Kasumi-1 (cell line): ENCODE results near the gene DHRS4L2.
"Not testable (repeated sequence)": the region's sequence is repeated elsewhere in the genome, so short reads cannot be mapped to it uniquely, and the experiment has no call there.

Experiments used
- DNase-seq, 2 experiments: peaks; one replicate each; lab custom pipeline; 2025; lab: John Stamatoyannopoulos, UW

The DHRS4L2 gene

GRCh38 chr14:24018978-24019377 is 30.2 kb downstream of the DHRS4L2 start:
- DNase-seq: not testable (repeated sequence)

GRCh38 chr14:24019944-24020343 is 31.2 kb downstream of the DHRS4L2 start:
- DNase-seq: not testable (repeated sequence)

GRCh38 chr14:24020520-24020919 is 31.8 kb downstream of the DHRS4L2 start:
- DNase-seq: not testable (repeated sequence)

DNA sequence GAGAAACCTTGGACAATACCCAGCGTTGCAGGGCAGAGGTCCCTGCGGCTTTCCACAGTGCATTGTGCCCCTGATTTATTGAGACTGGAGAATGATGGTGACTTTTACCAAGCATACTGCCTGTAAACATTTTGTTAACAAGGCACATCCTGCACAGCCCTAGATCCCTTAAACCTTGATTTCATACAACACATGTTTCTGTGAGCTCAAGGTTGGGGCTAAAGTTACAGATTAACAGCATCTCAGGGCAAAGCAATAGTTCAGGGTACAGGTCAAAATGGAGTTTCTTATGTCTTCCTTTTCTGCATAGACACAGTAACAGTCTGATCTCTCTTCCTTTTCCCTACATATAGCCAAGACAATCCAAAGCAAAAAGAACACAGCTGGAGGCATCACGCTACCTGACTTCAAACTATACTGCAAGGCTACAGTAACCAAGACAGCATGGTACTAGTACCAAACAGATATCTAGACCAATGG is 36.2 kb downstream of the DHRS4L2 start:
- DNase-seq: not testable (repeated sequence)

DNA sequence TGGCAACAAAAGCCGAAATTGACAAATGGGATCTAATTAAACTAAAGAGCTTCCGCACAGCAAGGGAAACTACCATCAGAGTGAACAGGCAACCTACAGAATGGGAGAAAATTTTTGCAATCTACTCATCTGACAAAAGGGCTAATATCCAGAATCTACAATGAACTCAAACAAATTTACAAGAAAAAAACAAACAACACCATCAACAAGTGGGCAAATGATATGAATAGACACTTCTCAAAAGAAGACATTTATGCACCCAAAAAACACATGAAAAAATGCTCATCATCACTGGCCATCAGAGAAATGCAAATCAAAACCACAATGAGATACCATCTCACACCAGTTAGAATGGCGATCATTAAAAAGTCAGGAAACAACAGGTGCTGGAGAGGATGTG is 41.0 kb downstream of the DHRS4L2 start:
- not testable (repeated sequence) for DNase-seq

DNA sequence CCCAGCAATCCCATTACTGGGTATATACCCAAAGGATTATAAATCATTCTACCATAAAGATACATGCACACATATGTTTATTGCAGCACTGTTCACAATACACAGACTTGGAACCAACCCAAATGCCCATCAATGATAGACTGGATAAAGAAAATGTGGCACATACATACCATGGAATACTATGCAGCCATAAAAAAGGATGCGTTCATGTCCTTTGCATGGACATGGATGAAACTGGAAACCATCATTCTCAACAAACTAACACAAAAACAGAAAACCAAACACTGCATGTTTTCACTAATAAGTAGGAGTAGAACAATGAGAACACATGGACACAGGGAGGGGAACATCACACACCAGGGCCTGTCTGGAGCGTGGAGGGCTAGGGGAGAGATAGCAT is 42.6 kb downstream of the DHRS4L2 start:
- DNase-seq: not testable (repeated sequence)

DNA sequence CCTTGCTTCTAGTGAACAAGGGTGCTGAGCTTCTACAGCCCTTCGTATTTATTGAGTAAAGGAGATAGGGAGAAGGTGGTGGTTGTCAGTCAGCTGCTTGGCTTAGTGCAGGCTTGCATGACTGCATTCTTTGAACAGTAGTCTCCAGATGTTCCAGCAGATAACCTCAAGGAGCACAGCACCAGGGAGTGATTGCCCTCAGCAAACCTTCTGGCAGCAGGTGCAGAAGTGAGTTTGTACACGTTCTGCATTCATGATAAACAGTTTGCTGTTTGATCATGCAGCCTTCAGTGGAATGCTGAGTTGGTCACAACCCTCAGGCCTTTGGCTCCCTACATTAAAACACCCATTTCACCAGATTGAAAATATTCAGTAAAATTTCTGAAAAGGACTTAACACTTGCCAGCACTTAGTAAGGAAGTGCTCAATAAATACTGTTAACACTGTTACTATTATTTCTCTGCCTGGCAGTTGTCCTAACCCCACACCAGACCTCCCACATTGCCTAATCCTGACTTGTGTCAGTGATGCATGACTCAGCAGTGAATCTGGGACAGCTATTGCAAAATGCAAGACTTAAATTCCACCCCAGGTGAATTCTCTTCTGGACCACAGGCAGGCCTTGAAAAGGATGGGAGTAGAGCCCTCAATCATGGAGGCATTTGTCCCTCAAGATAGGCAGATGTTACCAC is 44.1 kb downstream of the DHRS4L2 start:
- DNase-seq: peak; percentile 51 to 56

DNA sequence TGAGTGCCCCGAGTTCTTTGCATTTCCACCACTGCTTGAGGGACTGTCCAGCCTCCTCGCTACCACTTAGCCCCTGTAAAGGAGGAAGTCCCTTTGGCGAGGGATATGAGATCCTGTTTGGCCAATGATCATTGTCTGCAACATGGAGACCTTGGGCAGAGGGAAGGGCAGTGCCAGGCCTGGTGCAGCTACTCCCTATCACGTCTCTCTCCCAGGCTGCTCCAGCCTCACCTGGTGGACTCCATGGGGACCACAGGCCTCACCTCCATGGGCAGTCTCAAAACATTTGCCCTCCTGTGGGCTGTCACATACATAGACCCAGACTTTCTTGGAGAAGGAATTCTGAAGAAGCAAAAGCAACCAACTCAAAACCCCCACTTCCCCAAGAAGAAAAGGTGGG is 47.0 kb downstream of the DHRS4L2 start:
- not testable (repeated sequence) for DNase-seq

GRCh38 chr14:24036169-24036962 is 47.6 kb downstream of the DHRS4L2 start:
- DNase-seq: peak; percentile 85

- not testable (repeated sequence) for DNase-seq
Measured at GRCh38 chr14:24036963-24037657, 48.4 kb downstream of the DHRS4L2 start.

DNA sequence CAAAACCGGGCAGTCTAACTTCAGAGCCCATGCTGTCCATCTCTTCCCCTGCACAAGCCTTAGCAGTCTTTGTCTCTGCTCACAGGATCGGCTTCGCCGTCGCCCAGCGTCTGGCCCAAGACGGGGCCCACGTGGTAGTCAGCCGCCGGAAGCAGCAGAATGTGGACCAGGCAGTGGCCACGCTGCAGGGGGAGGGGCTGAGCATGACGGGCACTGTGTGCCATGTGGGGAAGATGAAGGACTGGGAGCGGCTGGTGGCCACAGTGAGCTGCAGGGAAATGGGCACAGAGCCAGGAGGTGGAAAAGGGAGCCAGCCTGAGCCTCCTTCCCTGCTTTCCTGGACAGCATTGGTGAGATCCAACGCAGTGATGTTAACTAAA is 48.9 kb downstream of the DHRS4L2 start:
- DNase-seq: no peak

GRCh38 chr14:24038686-24039085 is 50.0 kb downstream of the DHRS4L2 start:
- no peak for DNase-seq

DNA sequence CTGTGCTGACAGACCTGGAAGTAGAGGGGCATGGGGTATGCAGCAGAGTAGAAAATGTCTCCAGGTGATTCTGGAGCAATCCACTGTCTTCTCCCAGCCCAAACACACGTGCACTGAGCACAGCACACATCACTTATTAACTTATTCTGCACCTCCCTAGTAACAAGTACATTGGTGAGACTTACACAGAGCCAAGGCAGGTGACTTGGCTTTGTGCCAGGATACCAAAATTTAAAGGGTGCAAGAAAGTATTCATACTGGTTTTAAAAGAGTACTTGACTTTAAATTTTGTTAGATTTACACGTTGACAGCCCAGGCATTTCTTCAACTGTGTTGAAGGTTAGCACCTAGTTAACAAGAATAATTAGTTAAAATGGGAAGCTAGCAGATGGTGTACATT is 52.0 kb downstream of the DHRS4L2 start:
- DNase-seq: no peak

DNA sequence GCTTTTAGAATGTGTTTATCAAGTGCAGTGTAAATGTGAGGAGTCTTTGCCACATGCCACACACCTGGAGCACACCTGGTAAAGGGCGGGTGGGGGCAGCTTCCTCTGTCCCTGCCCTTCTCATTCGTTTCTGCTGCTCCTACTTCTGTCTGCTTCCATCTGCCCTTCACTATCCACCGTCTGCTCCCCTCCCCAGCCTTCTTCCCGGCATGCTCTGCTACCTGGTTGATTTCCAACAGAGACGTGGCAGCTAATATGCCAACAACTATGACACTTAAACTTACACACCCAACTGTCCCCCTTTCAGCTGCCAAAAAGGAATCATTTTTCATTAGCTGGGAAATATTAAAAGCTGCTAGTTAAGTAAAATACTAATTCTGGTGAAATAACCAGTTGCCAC is 54.0 kb downstream of the DHRS4L2 start:
- DNase-seq: no peak

DNA sequence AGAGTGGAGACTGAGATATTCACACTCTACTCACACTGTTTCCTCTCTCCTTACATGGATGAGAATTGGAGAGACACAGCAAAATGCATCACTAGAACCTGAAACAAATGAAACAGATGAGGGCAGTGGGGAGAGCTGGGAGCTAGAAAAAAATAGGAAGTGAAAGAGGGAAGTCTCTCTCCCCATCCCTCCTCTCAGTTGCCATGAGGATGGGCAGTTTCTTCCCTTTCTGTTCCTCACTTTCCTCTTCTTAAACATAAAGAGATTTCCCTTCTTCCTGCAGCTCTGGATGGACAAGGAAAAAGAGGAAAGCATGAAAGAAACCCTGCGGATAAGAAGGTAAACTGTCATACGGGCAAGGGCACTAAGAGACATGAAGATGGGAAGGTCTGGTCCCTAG is 60.3 kb downstream of the DHRS4L2 start:
- DNase-seq: peak; percentile 14 to 34

- not testable (repeated sequence) for DNase-seq
Measured at GRCh38 chr14:24050753-24051152, 62.0 kb downstream of the DHRS4L2 start.

DNA sequence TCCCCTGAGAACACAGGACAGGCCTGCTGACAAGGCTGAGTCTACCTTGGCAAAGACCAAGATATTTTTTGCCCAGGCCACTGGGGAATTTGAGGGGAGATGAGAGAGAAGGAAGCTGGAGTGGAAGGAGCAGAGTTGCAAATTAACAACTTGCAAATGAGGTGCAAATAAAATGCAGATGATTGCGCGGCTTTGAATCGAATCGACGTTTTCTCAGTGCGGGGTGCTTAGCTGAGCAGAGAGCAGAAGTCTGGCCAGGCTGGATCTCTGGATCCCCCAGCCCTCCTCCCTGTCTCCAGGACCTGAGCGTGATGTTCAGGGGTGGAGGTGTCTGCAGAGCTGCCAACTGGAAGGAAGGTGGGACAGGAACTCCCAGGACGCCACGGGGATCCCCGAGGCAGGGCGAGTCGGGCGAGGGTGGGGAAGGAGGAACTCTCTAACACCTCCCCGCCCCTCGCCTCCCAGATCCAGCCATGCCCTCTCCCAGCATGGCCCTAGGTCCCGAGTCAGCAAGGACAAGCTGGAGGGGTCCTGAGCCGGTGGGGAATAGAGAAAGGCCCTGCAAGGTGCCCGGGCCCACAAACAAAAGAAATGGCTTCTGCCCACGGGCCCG is 62.6 kb downstream of the DHRS4L2 start:
- DNase-seq: no peak

GRCh38 chr14:24051789-24052655 is 63.3 kb downstream of the DHRS4L2 start, which contains the start of gene CARMIL3:
TSS of gene CARMIL3 (plus strand) at chr14:24052009. CDS start at chr14:24052154, 145 bp downstream.
- DNase-seq: peak; percentile 32 to 34

GRCh38 chr14:24052656-24053547 is 64.2 kb downstream of the DHRS4L2 start:
- DNase-seq: no peak
